Keratinocyte (primary cell): ENCODE data around the gene SYPL1. TPM values are rescaled to one million over a fixed set of nuclear protein-coding genes. Genes with fewer than 3 reads are reported as not detected.

Experiments
- DNase-seq: peaks from one replicate; pipeline ENCODE4 v3.0.0-alpha.2; 2011; ENCODE audit warnings: low read depth, missing footprints, low spot score
- FAIRE-seq: peaks from 2 replicates; lab custom pipeline; 2011; peaks lifted over from hg19 to GRCh38; lab: Jason Lieb, UNC
- H2AFZ ChIP-seq: 2 replicates; pipeline ENCODE4 v1.6.0; 2012; ENCODE audit warnings: low read length, control low read depth, inconsistent platforms; ENCODE audit not compliant: control insufficient read depth
- H3K27ac ChIP-seq: 2 replicates; pipeline ENCODE4 v1.5.1; 2011; ENCODE audit warnings: low read length; ENCODE audit not compliant: control insufficient read depth, insufficient read depth
- H3K27me3 ChIP-seq: 3 replicates; pipeline ENCODE4 v1.6.0; 2011; ENCODE audit warnings: low read length; ENCODE audit not compliant: control insufficient read depth, insufficient read depth; ENCODE audit errors: extremely low read depth
- H3K36me3 ChIP-seq, 2 experiments: 2 replicates in 1 of 2; 3 replicates in 1 of 2; pipeline ENCODE4 v1.5.1; 2011; ENCODE audit warnings: low read length in 2 of 2, mild to moderate bottlenecking in 1 of 2; ENCODE audit not compliant: control insufficient read depth in 2 of 2, insufficient read depth in 2 of 2; ENCODE audit errors: extremely low read depth in 1 of 2
- H3K4me1 ChIP-seq: 3 replicates; pipeline ENCODE4 v1.5.1; 2011; ENCODE audit warnings: low read length; ENCODE audit not compliant: control insufficient read depth, insufficient read depth; ENCODE audit errors: extremely low read depth
- H3K4me2 ChIP-seq: 3 replicates; pipeline ENCODE4 v1.6.0; 2011; ENCODE audit warnings: low read depth, low read length; ENCODE audit not compliant: control insufficient read depth, insufficient read depth; ENCODE audit errors: extremely low read depth
- H3K4me3 ChIP-seq, 3 experiments: fragments of 200-600 bp in 1 of 3; sonication (generic) in 1 of 3; 2 replicates in 2 of 3; 3 replicates in 1 of 3; pipeline ENCODE4 v1.5.1; 2011 to 2016; ENCODE audit warnings: low read length in 3 of 3, mild to moderate bottlenecking in 3 of 3, control low read depth in 2 of 3, inconsistent platforms in 1 of 3, low read depth in 1 of 3, mixed read lengths in 1 of 3, mixed run types in 1 of 3, moderate library complexity in 1 of 3; ENCODE audit not compliant: control insufficient read depth in 2 of 3, insufficient read depth in 2 of 3; ENCODE audit errors: extremely low read depth in 1 of 3
- H3K79me2 ChIP-seq: 2 replicates; pipeline ENCODE4 v1.6.0; 2012; ENCODE audit warnings: low read length; ENCODE audit not compliant: control insufficient read depth, insufficient read depth
- H3K9ac ChIP-seq: 3 replicates; pipeline ENCODE4 v1.6.0; 2011; ENCODE audit warnings: low read length; ENCODE audit not compliant: control insufficient read depth, insufficient read depth; ENCODE audit errors: extremely low read depth
- H3K9me1 ChIP-seq: 3 replicates; pipeline ENCODE4 v1.6.0; 2011; ENCODE audit warnings: low read length; ENCODE audit not compliant: control insufficient read depth, insufficient read depth; ENCODE audit errors: extremely low read depth
- H3K9me3 ChIP-seq: 2 replicates; pipeline ENCODE4 v1.5.1; 2012; ENCODE audit warnings: low read depth, low read length; ENCODE audit not compliant: control insufficient read depth
- H4K20me1 ChIP-seq: 3 replicates; pipeline ENCODE4 v1.6.0; 2011; ENCODE audit warnings: low read length; ENCODE audit not compliant: control insufficient read depth, insufficient read depth; ENCODE audit errors: extremely low read depth
- EZH2 ChIP-seq: IDR thresholded peaks from one replicate; pipeline ENCODE4 v1.6.1; 2012; ENCODE audit warnings: inconsistent platforms, mild to moderate bottlenecking, low read length, moderate library complexity
- dilution Hi-C: fragments of 300-500 bp; cut with MboI; formaldehyde crosslinking; loops from one replicate; pipeline ENCODE4 v1.7.0; 2020; ENCODE audit warnings: low sequenced_read_pairs; ENCODE audit not compliant: extremely low pct_ligation_motif_present
- polyA plus RNA-seq, 5 experiments: library from polyadenylated mRNA; depleted of rRNA in 3 of 5; stranded (reverse) in 3 of 5; stranded (forward) in 1 of 5; unstranded in 1 of 5; fragments of >200 nt; gene quantifications; 1 replicate in 1 of 5; 2 replicates in 3 of 5; 3 replicates in 1 of 5; pipeline versions ENCODE4 v1.2.1 to v1.2.3, GENCODE V29; 2011 to 2012; ENCODE audit warnings: missing spikeins in 2 of 5, low read depth in 1 of 5, low replicate concordance in 1 of 5
- TF ChIP-seq, protein P1 (sequence below), 3 experiments: IDR thresholded peaks in 1 of 3; conservative IDR thresholded peaks in 1 of 3; optimal IDR thresholded peaks in 1 of 3; 2 replicates in 2 of 3; 3 replicates in 1 of 3; pipeline versions ENCODE3 to v1.5.1; 2011; ENCODE audit warnings: low read length in 3 of 3, mild to moderate bottlenecking in 3 of 3, moderate library complexity in 2 of 3, control low read depth in 1 of 3, inconsistent platforms in 1 of 3; ENCODE audit not compliant: insufficient read depth in 2 of 3; ENCODE audit errors: extremely low read depth in 1 of 3

The SYPL1 gene
- polyA plus RNA-seq, 1 donor (not counting 4 experiments of a cell fraction or from before 2014, with no cell fraction given): 254 TPM

DNA sequence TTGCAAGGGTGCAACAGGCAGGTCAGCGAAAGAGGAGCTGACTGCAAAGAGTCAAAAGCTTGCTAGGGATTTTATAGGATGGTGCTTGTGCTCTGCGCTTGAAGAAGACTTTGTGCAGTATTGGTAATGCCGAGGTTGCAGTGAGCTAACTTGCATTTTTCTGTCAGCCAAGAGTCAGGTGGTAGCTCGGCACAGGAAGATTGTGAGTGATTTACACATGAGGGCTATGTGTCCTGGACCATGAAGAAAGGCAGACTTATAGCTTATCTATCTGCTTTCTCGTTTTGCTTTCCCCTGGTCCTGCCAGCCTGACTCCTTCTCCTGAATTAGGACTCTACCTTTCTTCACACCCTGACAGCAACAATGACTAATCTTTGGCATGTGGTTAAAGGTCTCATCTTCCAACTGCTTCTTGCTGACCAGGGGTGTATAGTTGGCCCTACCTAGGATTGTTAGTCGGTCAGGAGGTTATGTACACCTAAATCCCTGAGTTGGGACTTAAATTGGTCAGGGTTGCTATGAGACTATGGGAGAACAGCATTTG is 4.1 kb upstream of the SYPL1 start:
- Histone ChIP-seq H3K4me2 (no peak overlapping the region), H3K27me3 (no peaks in the 10 kb centered on the region), H4K20me1 (no peaks in the 10 kb centered on the region), H2AFZ (no peak overlapping the region), H3K9me3 (no peaks in the 10 kb centered on the region), H3K4me1 (peaks cover 3% of the 10 kb centered on the region), H3K36me3 (no peaks in the 10 kb centered on the region), H3K9me1 (no peaks in the 10 kb centered on the region), H3K79me2 (peaks cover 9% of the 10 kb centered on the region), H3K4me3 (no peak overlapping the region), H3K9ac (no peak overlapping the region), H3K27ac (no peak overlapping the region)
- TF ChIP-seq, protein P1, sequence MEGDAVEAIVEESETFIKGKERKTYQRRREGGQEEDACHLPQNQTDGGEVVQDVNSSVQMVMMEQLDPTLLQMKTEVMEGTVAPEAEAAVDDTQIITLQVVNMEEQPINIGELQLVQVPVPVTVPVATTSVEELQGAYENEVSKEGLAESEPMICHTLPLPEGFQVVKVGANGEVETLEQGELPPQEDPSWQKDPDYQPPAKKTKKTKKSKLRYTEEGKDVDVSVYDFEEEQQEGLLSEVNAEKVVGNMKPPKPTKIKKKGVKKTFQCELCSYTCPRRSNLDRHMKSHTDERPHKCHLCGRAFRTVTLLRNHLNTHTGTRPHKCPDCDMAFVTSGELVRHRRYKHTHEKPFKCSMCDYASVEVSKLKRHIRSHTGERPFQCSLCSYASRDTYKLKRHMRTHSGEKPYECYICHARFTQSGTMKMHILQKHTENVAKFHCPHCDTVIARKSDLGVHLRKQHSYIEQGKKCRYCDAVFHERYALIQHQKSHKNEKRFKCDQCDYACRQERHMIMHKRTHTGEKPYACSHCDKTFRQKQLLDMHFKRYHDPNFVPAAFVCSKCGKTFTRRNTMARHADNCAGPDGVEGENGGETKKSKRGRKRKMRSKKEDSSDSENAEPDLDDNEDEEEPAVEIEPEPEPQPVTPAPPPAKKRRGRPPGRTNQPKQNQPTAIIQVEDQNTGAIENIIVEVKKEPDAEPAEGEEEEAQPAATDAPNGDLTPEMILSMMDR (optimal IDR thresholded peaks at IDR 0.05 in 1 of 3, IDR thresholded peaks at IDR 0.05 in 1 of 3, conservative IDR thresholded peaks at IDR 0.05 in 1 of 3; ENCODE audit: extremely low read depth in 1 of 3, insufficient read depth in 2 of 3, low read length in 3 of 3): no peak
- no peak for TF ChIP-seq EZH2
- DNase-seq (no peak), FAIRE-seq (peak; percentile 34)
- dilution Hi-C loops: no loop called here

DNA sequence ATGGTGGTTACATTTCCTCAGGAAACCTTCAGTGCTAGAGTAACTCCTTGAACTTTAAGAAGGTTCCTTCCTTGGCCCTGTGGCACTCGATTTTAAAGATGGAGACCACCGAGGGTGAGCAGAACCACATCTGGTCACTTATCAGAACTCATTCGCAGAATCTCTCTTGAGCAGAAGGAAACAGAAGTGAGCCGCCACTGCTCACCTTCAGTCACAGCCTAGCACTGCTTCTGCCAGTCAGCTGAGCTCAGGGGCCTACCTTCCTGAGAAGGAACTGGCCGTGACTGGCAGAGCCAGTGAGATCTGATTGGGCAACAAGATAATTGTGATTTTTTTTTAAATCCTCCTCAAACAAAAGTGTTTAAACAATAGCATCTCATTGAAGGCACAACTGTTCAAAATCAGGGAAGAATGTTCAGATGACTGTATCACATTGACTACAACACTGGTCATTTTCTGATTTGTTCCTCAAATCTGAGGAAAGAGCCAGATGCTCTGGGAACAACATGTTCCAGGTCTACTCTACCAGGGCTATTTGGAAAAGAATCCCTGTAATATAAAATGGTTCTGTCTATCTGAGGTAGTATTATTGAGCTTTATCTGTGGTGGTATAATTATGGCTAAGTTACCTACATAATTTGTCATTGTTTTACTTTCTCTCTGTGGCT is 2.7 kb upstream of the SYPL1 start:
- Histone ChIP-seq H3K9me1 (no peaks in the 10 kb centered on the region), H3K9ac (no peak overlapping the region), H3K27me3 (no peaks in the 10 kb centered on the region), H3K4me1 (peaks cover 6% of the 10 kb centered on the region), H3K4me2 (no peak overlapping the region), H4K20me1 (peaks cover 5% of the 10 kb centered on the region), H2AFZ (no peak overlapping the region), H3K4me3 (no peak overlapping the region), H3K27ac (no peak overlapping the region), H3K9me3 (no peaks in the 10 kb centered on the region), H3K79me2 (peaks cover 22% of the 10 kb centered on the region), H3K36me3 (no peaks in the 10 kb centered on the region)
- FAIRE-seq: no peak
- dilution Hi-C loops: no loop called here
- DNase-seq: no peak
- no peak for TF ChIP-seq EZH2
- TF ChIP-seq, protein P1 (optimal IDR thresholded peaks at IDR 0.05 in 1 of 3, IDR thresholded peaks at IDR 0.05 in 1 of 3, conservative IDR thresholded peaks at IDR 0.05 in 1 of 3; ENCODE audit: extremely low read depth in 1 of 3, insufficient read depth in 2 of 3, low read length in 3 of 3): no peak
